ES-I3 (cell line): Measurements from ENCODE around the gene MRAS.

Source experiments
- H3K36me3 ChIP-seq: 2 replicates; pipeline ENCODE4 v1.6.1; 2013; ENCODE audit warnings: mild to moderate bottlenecking, low read length, control low read depth, moderate library complexity; ENCODE audit not compliant: insufficient read depth
- H3K4me1 ChIP-seq: 2 replicates; pipeline ENCODE4 v1.6.1; 2013; ENCODE audit warnings: mild to moderate bottlenecking, control low read depth, low read length; ENCODE audit not compliant: insufficient read depth
- H3K9ac ChIP-seq: 2 replicates; pipeline ENCODE4 v1.6.1; 2013; ENCODE audit warnings: low read depth, mild to moderate bottlenecking, low read length, moderate library complexity
- H3K9me3 ChIP-seq: 2 replicates; pipeline ENCODE4 v1.6.1; 2013; ENCODE audit warnings: mild to moderate bottlenecking, low read length, moderate library complexity; ENCODE audit not compliant: control insufficient read depth, insufficient read depth

Gene MRAS

GRCh38 chr3:138347960-138348753, at the start of gene MRAS:
Gene MRAS (plus strand): TSS chr3:138348579. CDS start chr3:138372884, 24,305 bp downstream.
- peak within 1 kb of the TSS; percentile 96 for H3K9ac ChIP-seq

GRCh38 chr3:138300647-138301046, 47.7 kb upstream of the MRAS start:
- H3K4me1 ChIP-seq, result no peaks in the 10 kb centered on the region
- H3K9ac ChIP-seq, result no peak overlapping the region
- H3K36me3 ChIP-seq, result peaks cover 5% of the 10 kb centered on the region; the same call in 1 of the 2 replicates
- no peaks in the 10 kb centered on the region for H3K9me3 ChIP-seq

More at GRCh38 chr3:138347960-138348753, at the start of gene MRAS:
- no peaks in the 10 kb centered on the region for H3K36me3 ChIP-seq
- no peaks in the 10 kb centered on the region for H3K9me3 ChIP-seq
- H3K4me1 ChIP-seq, result peaks cover 6% of the 10 kb centered on the region; the same call in 1 of the 2 replicates

DNA sequence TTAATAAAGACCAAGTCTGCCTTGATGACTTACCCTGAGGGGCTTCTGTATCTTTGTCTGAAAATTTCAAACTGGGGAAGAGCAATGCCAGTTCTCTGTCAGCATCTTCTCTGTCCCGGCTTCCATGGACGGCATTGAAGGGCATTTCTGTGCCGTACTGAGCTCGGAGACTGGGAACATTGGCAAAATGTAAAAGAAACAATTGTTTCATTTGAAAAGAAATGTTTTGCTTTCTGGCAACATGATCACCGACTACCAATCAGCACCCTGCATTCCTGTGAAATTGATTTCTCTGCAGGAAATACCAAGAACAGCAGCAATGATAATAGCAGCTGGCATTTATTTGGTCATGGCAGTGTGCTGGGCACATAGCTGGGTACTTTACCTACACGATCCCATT, 44.9 kb upstream of the MRAS start:
- Histone ChIP-seq H3K4me1 (no peaks in the 10 kb centered on the region), H3K36me3 (no peaks in the 10 kb centered on the region)

GRCh38 chr3:138307899-138308298, 40.5 kb upstream of the MRAS start:
- H3K9me3 ChIP-seq, result peaks cover 9% of the 10 kb centered on the region
- no peak overlapping the region for H3K9ac ChIP-seq
- no peaks in the 10 kb centered on the region for H3K4me1 ChIP-seq
- no peaks in the 10 kb centered on the region for H3K36me3 ChIP-seq

More for the DNA sequence above, 44.9 kb upstream of the MRAS start:
- Histone ChIP-seq H3K9ac (no peak overlapping the region), H3K9me3 (peaks cover 4% of the 10 kb centered on the region)

- no peak overlapping the region for H3K9ac ChIP-seq
- H3K9me3 ChIP-seq, result peaks cover 9% of the 10 kb centered on the region
- H3K36me3 ChIP-seq, result no peaks in the 10 kb centered on the region
- no peaks in the 10 kb centered on the region for H3K4me1 ChIP-seq
These were observed 39.6 kb upstream of the MRAS start for GRCh38 chr3:138308783-138309182.

GRCh38 chr3:138310494-138310893, 37.9 kb upstream of the MRAS start:
- Histone ChIP-seq H3K4me1 (no peaks in the 10 kb centered on the region), H3K9ac (no peak overlapping the region), H3K36me3 (no peaks in the 10 kb centered on the region), H3K9me3 (peaks cover 9% of the 10 kb centered on the region)

DNA sequence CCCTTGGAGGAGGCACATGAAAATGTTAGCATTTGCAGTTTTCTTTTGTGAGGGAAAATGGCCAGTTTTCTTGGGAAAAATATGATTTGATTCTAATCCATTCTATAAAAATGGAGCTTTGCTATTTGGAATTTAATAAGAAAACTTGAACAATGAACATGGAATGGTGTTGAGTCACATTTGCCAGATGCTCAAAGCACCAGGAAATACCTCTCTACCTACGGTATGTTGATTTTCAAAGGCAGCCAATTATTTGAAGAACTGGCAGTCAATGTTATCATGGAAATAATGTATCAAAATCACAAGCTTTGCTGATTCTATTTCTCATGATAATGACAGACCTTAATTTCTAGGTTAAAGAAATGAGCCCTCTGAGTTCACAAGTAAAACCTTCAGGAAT, 33.6 kb upstream of the MRAS start:
- Histone ChIP-seq H3K4me1 (no peaks in the 10 kb centered on the region), H3K9me3 (no peaks in the 10 kb centered on the region), H3K9ac (no peak overlapping the region), H3K36me3 (no peaks in the 10 kb centered on the region)

- H3K4me1 ChIP-seq, result no peaks in the 10 kb centered on the region
- H3K36me3 ChIP-seq, result no peaks in the 10 kb centered on the region
- no peaks in the 10 kb centered on the region for H3K9me3 ChIP-seq
- H3K9ac ChIP-seq, result no peak overlapping the region
These were observed 30.7 kb upstream of the MRAS start for GRCh38 chr3:138317687-138318086.

GRCh38 chr3:138323971-138324370, 24.4 kb upstream of the MRAS start:
- H3K4me1 ChIP-seq, result 0 out of 2 replicates have a peak, but pooled peaks cover 3% of the 10 kb centered on the region
- H3K9ac ChIP-seq, result no peak overlapping the region
- H3K36me3 ChIP-seq, result no peaks in the 10 kb centered on the region
- no peaks in the 10 kb centered on the region for H3K9me3 ChIP-seq

DNA sequence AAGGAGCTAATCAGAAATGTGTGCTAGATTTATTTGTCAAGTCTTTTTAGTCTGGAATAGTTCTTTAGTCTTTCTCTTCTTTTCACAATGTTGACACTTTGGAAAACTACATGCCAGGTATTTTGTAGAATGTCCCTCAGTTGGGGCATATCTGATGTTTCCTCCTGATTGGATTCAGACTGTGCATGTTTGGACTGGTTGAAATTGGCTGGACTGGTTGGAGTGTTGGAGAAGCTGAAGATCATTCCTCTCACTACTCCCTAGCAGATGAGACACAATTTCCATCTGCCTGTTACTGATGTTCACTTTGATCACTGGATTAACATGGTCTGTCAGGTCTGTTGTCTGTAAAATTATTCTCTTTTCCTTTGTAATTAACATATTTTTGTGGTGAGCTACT, 22.4 kb upstream of the MRAS start:
- no peak overlapping the region for H3K9ac ChIP-seq

DNA sequence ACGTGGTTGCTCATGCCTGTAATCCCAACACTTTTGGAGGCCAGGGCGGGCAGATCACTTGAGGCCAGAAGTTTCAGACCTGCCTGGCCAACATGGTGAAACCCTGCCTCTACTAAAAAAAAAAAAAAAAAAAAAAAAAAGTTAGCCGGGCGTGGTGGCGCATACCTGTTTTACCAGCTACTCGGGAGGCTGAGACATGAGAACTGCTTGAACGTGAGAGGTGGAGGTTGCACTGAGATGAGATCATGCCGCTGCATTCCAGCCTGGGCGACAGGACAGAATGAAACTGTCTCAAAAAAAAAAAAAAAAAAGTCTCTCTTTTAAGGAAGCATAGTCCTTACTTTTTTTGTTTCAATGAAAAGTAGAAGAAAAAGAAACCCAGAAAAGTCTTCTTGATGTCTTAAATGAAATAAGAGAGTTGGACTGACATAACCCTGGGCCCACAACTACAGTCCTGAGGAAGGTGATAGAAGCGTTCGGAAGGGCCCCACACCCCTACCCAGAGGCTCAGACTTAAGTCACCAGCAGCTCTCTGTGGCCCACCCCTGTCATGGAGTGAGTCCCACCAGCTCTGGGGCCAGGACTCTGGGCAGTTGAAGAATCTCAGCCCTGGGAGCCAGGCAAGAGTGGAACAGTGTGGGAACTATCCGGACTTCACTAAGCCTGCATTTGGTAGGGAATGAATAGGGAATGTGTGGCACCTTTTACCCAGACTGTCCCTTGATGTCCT, 21.3 kb upstream of the MRAS start:
- Histone ChIP-seq H3K9me3 (no peaks in the 10 kb centered on the region), H3K9ac (no peak overlapping the region), H3K4me1 (0 out of 2 replicates have a peak, but pooled peaks cover 3% of the 10 kb centered on the region), H3K36me3 (no peaks in the 10 kb centered on the region)

More for the DNA sequence above, 22.4 kb upstream of the MRAS start:
- Histone ChIP-seq H3K4me1 (0 out of 2 replicates have a peak, but pooled peaks cover 3% of the 10 kb centered on the region), H3K9me3 (no peaks in the 10 kb centered on the region), H3K36me3 (no peaks in the 10 kb centered on the region)

DNA sequence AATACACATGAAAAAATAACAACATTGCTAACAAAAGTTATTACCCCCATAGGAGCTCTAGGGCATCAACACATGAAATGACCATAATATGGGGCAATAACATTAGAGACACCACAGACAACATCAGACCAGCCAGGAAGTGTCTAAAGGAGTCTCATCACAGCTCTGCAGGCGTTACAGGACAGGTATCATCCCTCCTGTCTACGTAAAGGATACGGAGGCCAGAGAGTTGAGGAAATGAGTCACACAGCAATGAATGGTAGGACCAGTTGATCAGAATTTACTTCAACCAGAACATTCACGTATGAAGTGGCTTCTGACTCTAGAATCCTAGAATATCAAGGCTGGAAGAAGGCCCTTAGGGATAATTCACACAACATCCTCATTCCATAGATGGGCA, 20.5 kb upstream of the MRAS start:
- no peaks in the 10 kb centered on the region for H3K36me3 ChIP-seq

DNA sequence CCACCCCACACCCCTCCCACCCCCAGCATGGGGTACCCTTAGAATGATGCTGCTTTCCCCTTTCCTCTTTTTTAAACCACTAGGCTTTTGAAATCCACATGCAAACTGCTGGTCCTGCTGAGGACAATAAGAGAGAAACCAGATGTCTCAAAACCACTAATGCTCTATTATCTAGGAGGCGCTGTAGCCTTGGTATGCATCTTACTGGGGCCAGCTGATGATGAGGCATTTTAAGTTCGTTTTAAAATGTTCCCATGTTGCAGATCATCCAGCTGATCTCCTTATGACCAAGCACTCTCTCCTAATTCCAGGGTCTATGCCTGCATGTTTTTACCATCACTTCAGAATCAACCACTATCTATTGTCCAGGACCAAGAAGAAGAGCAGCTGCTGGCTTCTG, 20.0 kb upstream of the MRAS start:
- H3K9ac ChIP-seq, result no peak overlapping the region
- 0 out of 2 replicates have a peak, but pooled peaks cover 3% of the 10 kb centered on the region for H3K4me1 ChIP-seq
- no peaks in the 10 kb centered on the region for H3K9me3 ChIP-seq
- H3K36me3 ChIP-seq, result no peaks in the 10 kb centered on the region

More for the DNA sequence above, 20.5 kb upstream of the MRAS start:
- no peak overlapping the region for H3K9ac ChIP-seq
- no peaks in the 10 kb centered on the region for H3K9me3 ChIP-seq
- 0 out of 2 replicates have a peak, but pooled peaks cover 3% of the 10 kb centered on the region for H3K4me1 ChIP-seq

- Histone ChIP-seq H3K9me3 (no peaks in the 10 kb centered on the region), H3K36me3 (no peaks in the 10 kb centered on the region), H3K4me1 (0 out of 2 replicates have a peak, but pooled peaks cover 3% of the 10 kb centered on the region), H3K9ac (peak within 1 kb of the TSS; percentile 67; the same call in 1 of the 2 replicates)
These were observed 19.0 kb upstream of the MRAS start, which contains the start of gene NME9 for GRCh38 chr3:138329127-138329983. Gene NME9 (minus strand): TSS chr3:138329851. CDS start chr3:138329335, 516 bp downstream.
